HepG2 (cell line): ENCODE data around the gene ZNF844. TPM values are rescaled to one million over a fixed set of nuclear protein-coding genes. Genes with fewer than 3 reads are reported as not detected.

Experiments
- CBX1 ChIP-seq: IDR thresholded peaks from one replicate; pipeline ENCODE4 v1.6.1; 2016; ENCODE audit warnings: antibody characterized with exemption, low read depth
- DMTF1 ChIP-seq: sonication (generic); formaldehyde crosslinking; IDR thresholded peaks from 2 replicates; pipeline ENCODE4 v1.4.0; 2020; ENCODE audit warnings: mild to moderate bottlenecking, missing genetic modification reagents
- PRPF4 ChIP-seq: fragments of 200-400 bp; formaldehyde crosslinking; IDR thresholded peaks from 2 replicates; pipeline ENCODE4 v1.6.1; 2016; ENCODE audit warnings: low read length, low read depth; ENCODE audit not compliant: poor library complexity, severe bottlenecking
- RARA ChIP-seq: IDR thresholded peaks from 2 replicates; pipeline ENCODE4 v1.6.1; 2016; ENCODE audit warnings: missing genetic modification reagents, missing compliant biosample characterization
- SIN3A ChIP-seq: IDR thresholded peaks from 2 replicates; pipeline ENCODE4 v1.6.1; 2011; ENCODE audit warnings: low read depth, mild to moderate bottlenecking, control low read depth, low read length, borderline replicate concordance
- SIN3B ChIP-seq: fragments of 150-350 bp; IDR thresholded peaks from 2 replicates; pipeline ENCODE4 v1.6.1; 2014; ENCODE audit warnings: low read length
- WIZ ChIP-seq: sonication (generic); formaldehyde crosslinking; IDR thresholded peaks from 2 replicates; pipeline ENCODE4 v1.5.1; 2020; ENCODE audit warnings: mild to moderate bottlenecking, missing genetic modification reagents
- XRCC5 ChIP-seq: fragments of 200-400 bp; formaldehyde crosslinking; optimal IDR thresholded peaks from 2 replicates; pipeline ENCODE3; 2017; ENCODE audit warnings: mild to moderate bottlenecking, low read length
- ZBTB4 ChIP-seq: sonication (generic); formaldehyde crosslinking; IDR thresholded peaks from 2 replicates; pipeline ENCODE4 v1.4.0; 2020; ENCODE audit warnings: missing genetic modification reagents, mild to moderate bottlenecking, borderline replicate concordance
- ZBTB44 ChIP-seq: sonication (generic); formaldehyde crosslinking; IDR thresholded peaks from 2 replicates; pipeline ENCODE4 v1.4.0; 2020; ENCODE audit warnings: missing genetic modification reagents
- ZNF12 ChIP-seq: sonication (generic); formaldehyde crosslinking; IDR thresholded peaks from 2 replicates; pipeline ENCODE4 v1.5.0; 2020; ENCODE audit warnings: missing genetic modification reagents
- ZNF292 ChIP-seq: sonication (generic); formaldehyde crosslinking; IDR thresholded peaks from 2 replicates; pipeline ENCODE4 v1.8.1; 2022; ENCODE audit warnings: mild to moderate bottlenecking, low read depth, missing genetic modification reagents, borderline replicate concordance
- ZNF543 ChIP-seq: sonication (generic); formaldehyde crosslinking; IDR thresholded peaks from 2 replicates; pipeline ENCODE4 v1.4.0; 2020; ENCODE audit warnings: mild to moderate bottlenecking, missing genetic modification reagents
- ZNF580 ChIP-seq: IDR thresholded peaks from 2 replicates; pipeline ENCODE4 v1.6.1; 2016; ENCODE audit warnings: low read depth, borderline replicate concordance
- ZNF616 ChIP-seq: sonication (generic); formaldehyde crosslinking; IDR thresholded peaks from 2 replicates; pipeline ENCODE4 v1.5.0; 2020; ENCODE audit warnings: low read depth, mild to moderate bottlenecking, missing genetic modification reagents
- polyA plus RNA-seq, 8 experiments: library from polyadenylated mRNA; depleted of rRNA in 3 of 8; stranded (reverse) in 7 of 8; unstranded in 1 of 8; fragments of >200 nt; fragmentation: Illumina TruSeq in 4 of 8; extraction: Trizol in 4 of 8; gene quantifications; 2 replicates each; pipeline versions ENCODE4 v1.2.1 to v1.2.3, GENCODE V29; 2011 to 2016; ENCODE audit warnings: low read depth in 4 of 8, missing spikeins in 1 of 8, mixed read lengths in 1 of 8; ENCODE audit not compliant: insufficient read depth in 1 of 8
- total RNA-seq, 5 experiments: library from RNA; depleted of rRNA; stranded (reverse); fragments of >200 nt; fragmentation: Illumina TruSeq; extraction: Trizol; gene quantifications; 2 replicates each; pipeline ENCODE4 v1.2.3, GENCODE V29; 2016; ENCODE audit warnings: low read depth in 1 of 5
- TF ChIP-seq, protein P1 (sequence below): sonication (generic); formaldehyde crosslinking; IDR thresholded peaks from 2 replicates; pipeline ENCODE4 v1.5.1; 2020; ENCODE audit warnings: missing genetic modification reagents, mild to moderate bottlenecking, borderline replicate concordance
- TF ChIP-seq, protein P2 (sequence below): sonication (generic); formaldehyde crosslinking; IDR thresholded peaks from 2 replicates; pipeline ENCODE4 v1.8.0; 2022; ENCODE audit warnings: missing genetic modification reagents, mild to moderate bottlenecking, moderate library complexity, borderline replicate concordance

ZNF844 gene
- total and polyA plus RNA-seq, 2 of the 13 experiments (the other 11 are each of a cell fraction or from before 2014, with no cell fraction given) = 1.0 to 3.2 TPM

- no peak for TF ChIP-seq ZBTB4 (CRISPR knock-in tag)
- TF ChIP-seq RARA = 0 out of 2 replicates have a peak, but pooled peaks have one; percentile 26
- TF ChIP-seq SIN3B = 0 out of 2 replicates have a peak, but pooled peaks have one; percentile 29
- no peak for TF ChIP-seq PRPF4
- TF ChIP-seq ZNF543 (CRISPR knock-in tag) = peak; percentile 87
- TF ChIP-seq, protein P1, sequence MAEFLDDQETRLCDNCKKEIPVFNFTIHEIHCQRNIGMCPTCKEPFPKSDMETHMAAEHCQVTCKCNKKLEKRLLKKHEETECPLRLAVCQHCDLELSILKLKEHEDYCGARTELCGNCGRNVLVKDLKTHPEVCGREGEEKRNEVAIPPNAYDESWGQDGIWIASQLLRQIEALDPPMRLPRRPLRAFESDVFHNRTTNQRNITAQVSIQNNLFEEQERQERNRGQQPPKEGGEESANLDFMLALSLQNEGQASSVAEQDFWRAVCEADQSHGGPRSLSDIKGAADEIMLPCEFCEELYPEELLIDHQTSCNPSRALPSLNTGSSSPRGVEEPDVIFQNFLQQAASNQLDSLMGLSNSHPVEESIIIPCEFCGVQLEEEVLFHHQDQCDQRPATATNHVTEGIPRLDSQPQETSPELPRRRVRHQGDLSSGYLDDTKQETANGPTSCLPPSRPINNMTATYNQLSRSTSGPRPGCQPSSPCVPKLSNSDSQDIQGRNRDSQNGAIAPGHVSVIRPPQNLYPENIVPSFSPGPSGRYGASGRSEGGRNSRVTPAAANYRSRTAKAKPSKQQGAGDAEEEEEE = 0 out of 2 replicates have a peak, but pooled peaks have one; percentile 65
- TF ChIP-seq ZNF12 (CRISPR knock-in tag) = 0 out of 2 replicates have a peak, but pooled peaks have one; percentile 27
- TF ChIP-seq ZBTB44 (CRISPR knock-in tag) = no peak
- TF ChIP-seq, protein P2, sequence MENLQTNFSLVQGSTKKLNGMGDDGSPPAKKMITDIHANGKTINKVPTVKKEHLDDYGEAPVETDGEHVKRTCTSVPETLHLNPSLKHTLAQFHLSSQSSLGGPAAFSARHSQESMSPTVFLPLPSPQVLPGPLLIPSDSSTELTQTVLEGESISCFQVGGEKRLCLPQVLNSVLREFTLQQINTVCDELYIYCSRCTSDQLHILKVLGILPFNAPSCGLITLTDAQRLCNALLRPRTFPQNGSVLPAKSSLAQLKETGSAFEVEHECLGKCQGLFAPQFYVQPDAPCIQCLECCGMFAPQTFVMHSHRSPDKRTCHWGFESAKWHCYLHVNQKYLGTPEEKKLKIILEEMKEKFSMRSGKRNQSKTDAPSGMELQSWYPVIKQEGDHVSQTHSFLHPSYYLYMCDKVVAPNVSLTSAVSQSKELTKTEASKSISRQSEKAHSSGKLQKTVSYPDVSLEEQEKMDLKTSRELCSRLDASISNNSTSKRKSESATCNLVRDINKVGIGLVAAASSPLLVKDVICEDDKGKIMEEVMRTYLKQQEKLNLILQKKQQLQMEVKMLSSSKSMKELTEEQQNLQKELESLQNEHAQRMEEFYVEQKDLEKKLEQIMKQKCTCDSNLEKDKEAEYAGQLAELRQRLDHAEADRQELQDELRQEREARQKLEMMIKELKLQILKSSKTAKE = 0 out of 2 replicates have a peak, but pooled peaks have one; percentile 25
- peak; percentile 65 for TF ChIP-seq CBX1
- TF ChIP-seq ZNF580 (CRISPR knock-in tag) = peak; percentile 85; the same call in 1 of the 2 replicates
- peak; percentile 20 for TF ChIP-seq XRCC5
- no peak for TF ChIP-seq DMTF1 (CRISPR knock-in tag)
- peak; percentile 91; the same call in 1 of the 2 replicates for TF ChIP-seq ZNF292 (CRISPR knock-in tag)
- TF ChIP-seq WIZ (CRISPR knock-in tag) = no peak
- no peak for TF ChIP-seq ZNF616 (CRISPR knock-in tag)
- TF ChIP-seq SIN3A = peak; percentile 96
Observed at GRCh38 chr19:12052497-12053169, 11.9 kb upstream of the ZNF844 start, which contains the start of gene ZNF878 (continued).
